HuH-7.5 (cell line): Measurements from ENCODE around the gene KCTD1.

ENCODE experiments used
- DNase-seq: peaks from one replicate; pipeline ENCODE4 v3.0.0; 2011; ENCODE audit warnings: low spot score

Gene KCTD1

GRCh38 chr18:26425148-26425531 lies 123.2 kb downstream of the KCTD1 start:
- DNase-seq = no peak

GRCh38 chr18:26424428-26425147 lies 123.8 kb downstream of the KCTD1 start:
- DNase-seq = no peak

- DNase-seq = no peak
Measured at GRCh38 chr18:26422472-26423162, 125.7 kb downstream of the KCTD1 start.

- no peak for DNase-seq
Measured at GRCh38 chr18:26421931-26422330, 126.4 kb downstream of the KCTD1 start.

GRCh38 chr18:26421503-26421902 lies 126.8 kb downstream of the KCTD1 start:
- DNase-seq = no peak

GRCh38 chr18:26419746-26420145 lies 128.6 kb downstream of the KCTD1 start:
- DNase-seq = no peak

- DNase-seq = no peak
Measured at GRCh38 chr18:26418225-26418624, 130.1 kb downstream of the KCTD1 start.

GRCh38 chr18:26417190-26417589 lies 131.2 kb downstream of the KCTD1 start:
- no peak for DNase-seq

GRCh38 chr18:26416652-26417150 lies 131.7 kb downstream of the KCTD1 start:
- no peak for DNase-seq

GRCh38 chr18:26415631-26416030 lies 132.7 kb downstream of the KCTD1 start:
- DNase-seq = no peak

- no peak for DNase-seq
Measured at GRCh38 chr18:26414901-26415440, 133.4 kb downstream of the KCTD1 start.

GRCh38 chr18:26409091-26409490 lies 139.3 kb downstream of the KCTD1 start:
- DNase-seq = no peak

- no peak for DNase-seq
Measured at GRCh38 chr18:26407736-26408601, 140.4 kb downstream of the KCTD1 start.

GRCh38 chr18:26406854-26407517 lies 141.4 kb downstream of the KCTD1 start:
- DNase-seq = no peak

- no peak for DNase-seq
Measured at GRCh38 chr18:26406324-26406723, 142.0 kb downstream of the KCTD1 start.

- no peak for DNase-seq
Measured at GRCh38 chr18:26405190-26405801, 143.1 kb downstream of the KCTD1 start.
